Stimulated activated CD4-positive, alpha-beta T cell treated with anti-CD3 and anti-CD28 coated beads, Interleukin-1b, Interleukin-23, amount 100 ng/mL, for 1 hour (primary cell): ENCODE data around the gene FAM131C.
A peak's percentile ranks its signal among the peaks of the same experiment; 100 is the strongest.
"Not testable (repeated sequence)": the region's sequence is repeated elsewhere in the genome, so short reads cannot be mapped to it uniquely, and the experiment has no call there.

Experiments used
- DNase-seq, 2 donors: peaks; one replicate each; pipeline ENCODE4 v3.0.0-alpha.2; 2020; ENCODE audit warnings: low read depth in 2 of 2

The FAM131C gene

GRCh38 chr1:16058394-16059120, 14.9 kb downstream of the FAM131C start:
- not testable (repeated sequence) for DNase-seq

- not testable (repeated sequence) for DNase-seq
Measured at GRCh38 chr1:16057314-16057915, 16.0 kb downstream of the FAM131C start.

- DNase-seq: not testable (repeated sequence)
Measured at GRCh38 chr1:16056521-16056912, 16.9 kb downstream of the FAM131C start.

- peak; percentile 37 to 83 for DNase-seq
Measured at GRCh38 chr1:16055613-16056520, 17.6 kb downstream of the FAM131C start.

- no peak for DNase-seq
Measured at GRCh38 chr1:16054598-16055540, 18.6 kb downstream of the FAM131C start.

- DNase-seq: no peak
Measured at GRCh38 chr1:16053781-16054502, 19.5 kb downstream of the FAM131C start.

- DNase-seq: not testable (repeated sequence)
Measured at GRCh38 chr1:16051949-16052348, 21.5 kb downstream of the FAM131C start.

- no peak for DNase-seq
Measured at GRCh38 chr1:16051039-16051438, 22.4 kb downstream of the FAM131C start.

GRCh38 chr1:16050328-16050727, 23.1 kb downstream of the FAM131C start:
- DNase-seq: no peak

- peak in 1 of 2 donors; percentile 21 for DNase-seq
Measured at GRCh38 chr1:16048573-16049189, 24.8 kb downstream of the FAM131C start.

GRCh38 chr1:16047791-16048475, 25.5 kb downstream of the FAM131C start:
- no peak for DNase-seq

GRCh38 chr1:16046842-16047241, 26.6 kb downstream of the FAM131C start:
- no peak for DNase-seq

GRCh38 chr1:16043950-16044349, 29.5 kb downstream of the FAM131C start:
- no peak for DNase-seq

GRCh38 chr1:16043521-16043920, 29.9 kb downstream of the FAM131C start, which contains the start of gene CLCNKB:
Gene CLCNKB (plus strand): TSS chr1:16043782. CDS start chr1:16044493, 711 bp downstream.
- DNase-seq: no peak

GRCh38 chr1:16042654-16043053, 30.8 kb downstream of the FAM131C start:
- not testable (repeated sequence) for DNase-seq

GRCh38 chr1:16042096-16042495, 31.4 kb downstream of the FAM131C start:
- DNase-seq: no peak

- no peak for DNase-seq
Measured at GRCh38 chr1:16041200-16041599, 32.3 kb downstream of the FAM131C start.

GRCh38 chr1:16039871-16040270, 33.6 kb downstream of the FAM131C start:
- not testable (repeated sequence) for DNase-seq

GRCh38 chr1:16038620-16038912, 34.9 kb downstream of the FAM131C start:
- no peak for DNase-seq

GRCh38 chr1:16036461-16036860, 37.0 kb downstream of the FAM131C start:
- not testable (repeated sequence) for DNase-seq
